Neural cell (in vitro differentiated cells): ENCODE measurements around the gene KCNK10. TPM values are rescaled to one million over a fixed set of nuclear protein-coding genes. Genes with fewer than 3 reads are reported as not detected.

ENCODE experiments used
- H2AFZ ChIP-seq: fragments of 200-600, 300-800 bp; sonication (generic), shearing (Covaris generic); 2 replicates; pipeline ENCODE4 v1.6.0; 2014; ENCODE audit warnings: low read depth, mild to moderate bottlenecking, antibody characterized with exemption, low read length, moderate library complexity
- H3F3A ChIP-seq: fragments of 200-600 bp; shearing (Covaris generic); 2 replicates; pipeline ENCODE4 v1.6.1; 2016; ENCODE audit warnings: mild to moderate bottlenecking, moderate library complexity, mixed read lengths, antibody characterized with exemption, low read length; ENCODE audit not compliant: insufficient read depth, poor library complexity, severe bottlenecking
- H3K27ac ChIP-seq: fragments of 200-600, 300-800 bp; sonication (generic), shearing (Covaris generic); 2 replicates; pipeline ENCODE4 v1.5.1; 2014; ENCODE audit warnings: mild to moderate bottlenecking, low read length, moderate library complexity
- H3K27me3 ChIP-seq: fragments of 300-800, 200-600 bp; sonication (generic), shearing (Covaris generic); 2 replicates; pipeline ENCODE4 v1.6.0; 2014; ENCODE audit warnings: mild to moderate bottlenecking, low read depth, low read length, moderate library complexity; ENCODE audit not compliant: insufficient read depth
- H3K36me3 ChIP-seq: fragments of 300-800, 200-600 bp; sonication (generic), shearing (Covaris generic); 2 replicates; pipeline ENCODE4 v1.5.1; 2014; ENCODE audit warnings: mild to moderate bottlenecking, antibody characterized with exemption, low read length, moderate library complexity; ENCODE audit not compliant: insufficient read depth
- H3K4me2 ChIP-seq: fragments of 300-800, 200-600 bp; sonication (generic), shearing (Covaris generic); 2 replicates; pipeline ENCODE4 v1.6.0; 2014; ENCODE audit warnings: mild to moderate bottlenecking, low read length
- H3K4me3 ChIP-seq: fragments of 300-800, 200-600 bp; sonication (generic), shearing (Covaris generic); 2 replicates; pipeline ENCODE4 v1.5.1; 2014; ENCODE audit warnings: mild to moderate bottlenecking, low read length, moderate library complexity
- H3K79me2 ChIP-seq: fragments of 200-600 bp; shearing (Covaris generic); replicated peaks from 2 replicates; pipeline ENCODE4 v1.6.0; 2014; ENCODE audit warnings: mild to moderate bottlenecking, low read length, moderate library complexity; ENCODE audit not compliant: insufficient read depth
- H3K9ac ChIP-seq: fragments of 300-800, 200-600 bp; sonication (generic), shearing (Covaris generic); 2 replicates; pipeline ENCODE4 v1.6.1; 2016; ENCODE audit warnings: mild to moderate bottlenecking, low read length, mixed read lengths
- H3K9me2 ChIP-seq: fragments of 200-600 bp; shearing (Covaris generic); 2 replicates; pipeline ENCODE4 v1.6.1; 2016; ENCODE audit warnings: mild to moderate bottlenecking, low read length, mixed read lengths; ENCODE audit not compliant: insufficient read depth
- H3K9me3 ChIP-seq: fragments of 200-600, 300-800 bp; sonication (generic), shearing (Covaris generic); 2 replicates; pipeline ENCODE4 v1.6.1; 2016; ENCODE audit warnings: mild to moderate bottlenecking, mixed run types, low read length, moderate library complexity, mixed read lengths
- H4K20me1 ChIP-seq: fragments of 200-600 bp; shearing (Covaris generic); 2 replicates; pipeline ENCODE4 v1.6.1; 2016; ENCODE audit warnings: mild to moderate bottlenecking, mixed run types; ENCODE audit not compliant: insufficient read depth
- CTCF ChIP-seq: fragments of 450-650 bp; IDR thresholded peaks from 2 replicates; pipeline ENCODE4 v1.5.1; 2014; ENCODE audit warnings: antibody characterized with exemption, mild to moderate bottlenecking, moderate library complexity; ENCODE audit not compliant: poor library complexity, severe bottlenecking
- EP300 ChIP-seq: fragments of 450-650 bp; conservative IDR thresholded peaks from 2 replicates; pipeline ENCODE4 v1.6.1; 2014; ENCODE audit warnings: antibody characterized with exemption, mild to moderate bottlenecking, moderate library complexity; ENCODE audit not compliant: poor library complexity, severe bottlenecking
- EZH2 ChIP-seq: fragments of 200-600, 300-800 bp; shearing (Covaris generic), sonication (generic); IDR thresholded peaks from 2 replicates; pipeline ENCODE4 v1.6.1; 2014; ENCODE audit warnings: antibody characterized with exemption, low read length, borderline replicate concordance, mild to moderate bottlenecking; ENCODE audit not compliant: insufficient read depth, poor library complexity, severe bottlenecking
- MXI1 ChIP-seq: fragments of 450-650 bp; conservative IDR thresholded peaks from 2 replicates; pipeline ENCODE4 v1.6.1; 2014; ENCODE audit warnings: antibody characterized with exemption, mild to moderate bottlenecking; ENCODE audit not compliant: poor library complexity, severe bottlenecking
- POLR2AphosphoS5 ChIP-seq: IDR thresholded peaks from 2 replicates; pipeline ENCODE4 v1.6.1; 2012
- RAD21 ChIP-seq: fragments of 450-650 bp; conservative IDR thresholded peaks from 2 replicates; pipeline ENCODE4 v1.6.1; 2014; ENCODE audit warnings: antibody characterized with exemption, mild to moderate bottlenecking, moderate library complexity
- REST ChIP-seq: IDR thresholded peaks from 2 replicates; pipeline ENCODE4 v1.6.1; 2012; ENCODE audit warnings: borderline replicate concordance
- SMC3 ChIP-seq: fragments of 450-650 bp; conservative IDR thresholded peaks from 2 replicates; pipeline ENCODE4 v1.6.1; 2014; ENCODE audit warnings: antibody characterized with exemption, mild to moderate bottlenecking, moderate library complexity; ENCODE audit not compliant: poor library complexity
- TAF1 ChIP-seq: IDR thresholded peaks from 2 replicates; pipeline ENCODE4 v1.6.1; 2012; ENCODE audit warnings: low read depth
- polyA plus RNA-seq: library from polyadenylated mRNA; depleted of rRNA; stranded (reverse); fragments of >200 nt; gene quantifications from 2 replicates; pipeline ENCODE4 v1.2.3, GENCODE V29; 2014

KCNK10 gene
- polyA plus RNA-seq, 1 donor from 2014 or later = 6.9 TPM

GRCh38 chr14:88296351-88296750 is 26.7 kb downstream of the KCNK10 start:
- no peak overlapping the region for H2AFZ ChIP-seq
- no peak overlapping the region for H3K27ac ChIP-seq
- no peak overlapping the region for H3K4me2 ChIP-seq
- H3K27me3 ChIP-seq = no peaks in the 10 kb centered on the region
- H3F3A ChIP-seq = no peaks in the 10 kb centered on the region
- no peaks in the 10 kb centered on the region for H3K36me3 ChIP-seq
- H3K4me3 ChIP-seq = no peak overlapping the region
- H4K20me1 ChIP-seq = no peaks in the 10 kb centered on the region
- H3K9me2 ChIP-seq = no peaks in the 10 kb centered on the region
- H3K9ac ChIP-seq = no peak overlapping the region
- peaks cover 5% of the 10 kb centered on the region for H3K79me2 ChIP-seq
- H3K9me3 ChIP-seq = no peaks in the 10 kb centered on the region
- no peak for TF ChIP-seq POLR2AphosphoS5
- no peak for TF ChIP-seq SMC3
- no peak for TF ChIP-seq EZH2
- TF ChIP-seq REST = no peak
- TF ChIP-seq TAF1 = no peak
- TF ChIP-seq EP300 = no peak
- TF ChIP-seq MXI1 = no peak
- no peak for TF ChIP-seq CTCF

GRCh38 chr14:88289996-88290395 is 33.1 kb downstream of the KCNK10 start:
- H3K9me2 ChIP-seq = no peaks in the 10 kb centered on the region
- TF ChIP-seq CTCF (no peak), RAD21 (no peak), POLR2AphosphoS5 (no peak), TAF1 (no peak), EP300 (no peak), EZH2 (no peak), SMC3 (no peak), REST (no peak), MXI1 (no peak)
- H3K4me3 ChIP-seq = no peak overlapping the region
- H4K20me1 ChIP-seq = no peaks in the 10 kb centered on the region
- H2AFZ ChIP-seq = no peak overlapping the region
- H3K27me3 ChIP-seq = no peaks in the 10 kb centered on the region
- H3K9me3 ChIP-seq = no peaks in the 10 kb centered on the region
- no peak overlapping the region for H3K27ac ChIP-seq
- H3K4me2 ChIP-seq = no peak overlapping the region
- H3K79me2 ChIP-seq = peaks cover 5% of the 10 kb centered on the region
- H3K9ac ChIP-seq = no peak overlapping the region
- no peaks in the 10 kb centered on the region for H3K36me3 ChIP-seq
- H3F3A ChIP-seq = no peaks in the 10 kb centered on the region
